Mammary epithelial cell (primary cell): Measurements from ENCODE around the gene WNT2B.
"Not testable (repeated sequence)": the region's sequence is repeated elsewhere in the genome, so short reads cannot be mapped to it uniquely, and the experiment has no call there.

Experiments used
- CTCF ChIP-seq, 2 donors: IDR thresholded peaks in 1 of 2; conservative IDR thresholded peaks in 1 of 2; 2 replicates each; pipeline ENCODE4 v1.5.1; 2011 to 2012; ENCODE audit warnings: inconsistent platforms in 2 of 2, low read length in 2 of 2, mild to moderate bottlenecking in 2 of 2, control low read depth in 1 of 2, low read depth in 1 of 2; ENCODE audit not compliant: insufficient read depth in 1 of 2; ENCODE audit errors: extremely low read depth in 1 of 2
- EZH2 ChIP-seq: IDR thresholded peaks from 2 replicates; pipeline ENCODE4 v1.6.1; 2012; ENCODE audit warnings: low read length, inconsistent platforms, borderline replicate concordance

DNA sequence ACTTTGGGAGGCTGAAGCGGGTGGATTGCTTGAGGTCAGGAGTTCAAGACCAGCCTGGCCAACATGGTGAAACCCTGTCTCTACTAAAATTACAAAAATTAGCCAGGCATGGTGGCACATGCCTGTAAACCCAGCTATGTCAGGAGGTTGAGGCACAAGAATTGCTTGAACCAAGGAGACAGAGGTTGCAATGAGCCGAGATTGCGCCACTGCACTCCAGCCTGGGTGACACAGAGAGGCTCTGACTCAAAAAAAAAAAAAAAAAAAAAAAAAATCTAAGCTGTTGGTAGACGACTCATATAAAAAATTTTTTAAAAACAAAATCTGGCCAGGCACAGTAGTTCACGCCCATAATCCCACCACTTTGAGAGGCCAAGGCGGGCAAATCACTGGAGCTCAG is 21.1 kb upstream of the WNT2B start:
- TF ChIP-seq CTCF (conservative IDR thresholded peaks at IDR 0.05 in 1 of 2, IDR thresholded peaks at IDR 0.05 in 1 of 2; ENCODE audit: extremely low read depth in 1 of 2, insufficient read depth in 1 of 2, low read depth in 1 of 2, low read length in 2 of 2); EZH2: not testable (repeated sequence)
